PC-9 (cell line): Measurements from ENCODE around the gene COX4I1.

ENCODE experiments used
- EZH2 ChIP-seq: fragments of 200-600 bp; sonication (generic); IDR thresholded peaks from 2 replicates; pipeline ENCODE4 v1.8.0; 2017; ENCODE audit warnings: antibody characterized with exemption, low read depth
- TF ChIP-seq, protein P1 (sequence below): fragments of 200-600 bp; sonication (generic); conservative IDR thresholded peaks from 2 replicates; pipeline ENCODE4 v1.6.1; 2017; ENCODE audit warnings: mixed run types, antibody characterized with exemption, mild to moderate bottlenecking, moderate library complexity

DNA sequence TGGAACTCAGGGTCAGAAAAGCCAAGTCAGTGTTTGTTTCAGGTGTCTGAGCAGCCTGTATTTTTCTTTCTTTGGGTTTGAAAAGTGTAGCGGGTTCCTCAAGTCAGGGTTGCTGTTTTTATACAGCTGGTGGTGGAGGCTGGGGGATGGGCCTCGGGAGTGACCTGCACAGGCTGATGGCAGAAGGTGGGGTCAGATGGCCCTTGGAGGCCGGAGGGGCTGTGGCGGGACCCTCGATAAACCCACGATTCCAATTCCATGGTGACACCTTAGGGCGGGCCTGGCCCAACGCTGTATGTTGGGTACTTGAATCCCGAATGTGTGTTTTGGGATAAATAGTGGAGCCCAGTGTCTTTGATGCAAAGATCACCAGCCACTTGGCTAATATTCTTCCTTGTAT lies 28.7 kb downstream of the COX4I1 start:
- TF ChIP-seq, protein P1, sequence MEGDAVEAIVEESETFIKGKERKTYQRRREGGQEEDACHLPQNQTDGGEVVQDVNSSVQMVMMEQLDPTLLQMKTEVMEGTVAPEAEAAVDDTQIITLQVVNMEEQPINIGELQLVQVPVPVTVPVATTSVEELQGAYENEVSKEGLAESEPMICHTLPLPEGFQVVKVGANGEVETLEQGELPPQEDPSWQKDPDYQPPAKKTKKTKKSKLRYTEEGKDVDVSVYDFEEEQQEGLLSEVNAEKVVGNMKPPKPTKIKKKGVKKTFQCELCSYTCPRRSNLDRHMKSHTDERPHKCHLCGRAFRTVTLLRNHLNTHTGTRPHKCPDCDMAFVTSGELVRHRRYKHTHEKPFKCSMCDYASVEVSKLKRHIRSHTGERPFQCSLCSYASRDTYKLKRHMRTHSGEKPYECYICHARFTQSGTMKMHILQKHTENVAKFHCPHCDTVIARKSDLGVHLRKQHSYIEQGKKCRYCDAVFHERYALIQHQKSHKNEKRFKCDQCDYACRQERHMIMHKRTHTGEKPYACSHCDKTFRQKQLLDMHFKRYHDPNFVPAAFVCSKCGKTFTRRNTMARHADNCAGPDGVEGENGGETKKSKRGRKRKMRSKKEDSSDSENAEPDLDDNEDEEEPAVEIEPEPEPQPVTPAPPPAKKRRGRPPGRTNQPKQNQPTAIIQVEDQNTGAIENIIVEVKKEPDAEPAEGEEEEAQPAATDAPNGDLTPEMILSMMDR: no peak
- TF ChIP-seq EZH2: no peak
